Neural crest cell (in vitro differentiated cells): ENCODE measurements around the gene DKKL1. TPM values are rescaled to one million over a fixed set of nuclear protein-coding genes. Genes with fewer than 3 reads are reported as not detected.
"Not testable (repeated sequence)": the region's sequence is repeated elsewhere in the genome, so short reads cannot be mapped to it uniquely, and the experiment has no call there.

Source experiments
- DNase-seq: peaks from one replicate; pipeline ENCODE4 v3.0.0; 2021; ENCODE audit warnings: low read depth, mixed read lengths, low spot score
- H3K27ac Mint-ChIP-seq: one replicate; pipeline ENCODE4 v1.8.0; 2021; ENCODE audit warnings: mild to moderate bottlenecking, mixed read lengths; ENCODE audit not compliant: unreplicated experiment
- H3K27me3 Mint-ChIP-seq: 2 replicates; pipeline ENCODE4 v1.8.0; 2021; ENCODE audit warnings: low read depth, mild to moderate bottlenecking, mixed read lengths
- H3K36me3 Mint-ChIP-seq: 2 replicates; pipeline ENCODE4 v1.8.0; 2021; ENCODE audit warnings: low read depth, mild to moderate bottlenecking, mixed read lengths
- H3K4me1 Mint-ChIP-seq: 2 replicates; pipeline ENCODE4 v1.8.0; 2021; ENCODE audit warnings: mixed read lengths
- H3K4me3 Mint-ChIP-seq: one replicate; pipeline ENCODE4 v1.8.0; 2021; ENCODE audit warnings: mild to moderate bottlenecking, mixed read lengths
- H3K9me3 Mint-ChIP-seq: 2 replicates; pipeline ENCODE4 v1.8.0; 2021; ENCODE audit warnings: mixed read lengths
- total RNA-seq: library from RNA; stranded (reverse); gene quantifications from 2 replicates; pipeline ENCODE4 v1.2.1, GENCODE V29; 2021
- TF ChIP-seq, protein P1 (sequence below): fragments of 200-600 bp; sonication (generic); conservative IDR thresholded peaks from 2 replicates; pipeline ENCODE4 v1.5.0; 2021; ENCODE audit warnings: antibody characterized with exemption, mild to moderate bottlenecking

The DKKL1 gene
- total RNA-seq, 1 donor from 2014 or later: 2.0 TPM

GRCh38 chr19:49326165-49326704 lies 37.4 kb upstream of the DKKL1 start:
- Mint-ChIP-seq H3K4me3 (no peak overlapping the region), H3K9me3 (peaks cover 9% of the 10 kb centered on the region), H3K27me3 (no peaks in the 10 kb centered on the region), H3K4me1 (peaks cover 5% of the 10 kb centered on the region), H3K36me3 (peaks cover 48% of the 10 kb centered on the region), H3K27ac (no peak overlapping the region)
- TF ChIP-seq, protein P1, sequence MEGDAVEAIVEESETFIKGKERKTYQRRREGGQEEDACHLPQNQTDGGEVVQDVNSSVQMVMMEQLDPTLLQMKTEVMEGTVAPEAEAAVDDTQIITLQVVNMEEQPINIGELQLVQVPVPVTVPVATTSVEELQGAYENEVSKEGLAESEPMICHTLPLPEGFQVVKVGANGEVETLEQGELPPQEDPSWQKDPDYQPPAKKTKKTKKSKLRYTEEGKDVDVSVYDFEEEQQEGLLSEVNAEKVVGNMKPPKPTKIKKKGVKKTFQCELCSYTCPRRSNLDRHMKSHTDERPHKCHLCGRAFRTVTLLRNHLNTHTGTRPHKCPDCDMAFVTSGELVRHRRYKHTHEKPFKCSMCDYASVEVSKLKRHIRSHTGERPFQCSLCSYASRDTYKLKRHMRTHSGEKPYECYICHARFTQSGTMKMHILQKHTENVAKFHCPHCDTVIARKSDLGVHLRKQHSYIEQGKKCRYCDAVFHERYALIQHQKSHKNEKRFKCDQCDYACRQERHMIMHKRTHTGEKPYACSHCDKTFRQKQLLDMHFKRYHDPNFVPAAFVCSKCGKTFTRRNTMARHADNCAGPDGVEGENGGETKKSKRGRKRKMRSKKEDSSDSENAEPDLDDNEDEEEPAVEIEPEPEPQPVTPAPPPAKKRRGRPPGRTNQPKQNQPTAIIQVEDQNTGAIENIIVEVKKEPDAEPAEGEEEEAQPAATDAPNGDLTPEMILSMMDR: no peak
- DNase-seq: no peak

GRCh38 chr19:49327878-49328544 lies 35.7 kb upstream of the DKKL1 start:
- Mint-ChIP-seq H3K27ac (no peak overlapping the region), H3K4me3 (no peak overlapping the region), H3K9me3 (peaks cover 6% of the 10 kb centered on the region), H3K36me3 (peaks cover 36% of the 10 kb centered on the region), H3K27me3 (peaks cover 2% of the 10 kb centered on the region), H3K4me1 (peaks cover 14% of the 10 kb centered on the region)
- no peak for DNase-seq
- TF ChIP-seq, protein P1: peak; percentile 65

- H3K4me3 Mint-ChIP-seq: no peak overlapping the region
- H3K27me3 Mint-ChIP-seq: peaks cover 5% of the 10 kb centered on the region
- TF ChIP-seq, protein P1: no peak
- H3K27ac Mint-ChIP-seq: no peak overlapping the region
- H3K36me3 Mint-ChIP-seq: peaks cover 29% of the 10 kb centered on the region
- H3K9me3 Mint-ChIP-seq: peaks cover 3% of the 10 kb centered on the region
- no peak for DNase-seq
- peaks cover 14% of the 10 kb centered on the region for H3K4me1 Mint-ChIP-seq
Measured at GRCh38 chr19:49328741-49329140, 34.9 kb upstream of the DKKL1 start.

- H3K27me3 Mint-ChIP-seq, H3K27ac Mint-ChIP-seq, H3K9me3 Mint-ChIP-seq, DNase-seq: not testable (repeated sequence)
- Mint-ChIP-seq H3K36me3 (peaks cover 26% of the 10 kb centered on the region), H3K4me3 (peak overlapping the region; percentile 56), H3K4me1 (peaks cover 22% of the 10 kb centered on the region)
Measured at GRCh38 chr19:49331187-49331586, 32.5 kb upstream of the DKKL1 start.

GRCh38 chr19:49331616-49332055 lies 32.0 kb upstream of the DKKL1 start:
- DNase-seq: no peak
- no peak overlapping the region for H3K4me3 Mint-ChIP-seq
- H3K27me3 Mint-ChIP-seq: peaks cover 10% of the 10 kb centered on the region
- TF ChIP-seq, protein P1: no peak
- peaks cover 23% of the 10 kb centered on the region for H3K36me3 Mint-ChIP-seq
- no peak overlapping the region for H3K27ac Mint-ChIP-seq
- H3K4me1 Mint-ChIP-seq: peaks cover 26% of the 10 kb centered on the region
- no peaks in the 10 kb centered on the region for H3K9me3 Mint-ChIP-seq

- Mint-ChIP-seq H3K36me3 (peaks cover 22% of the 10 kb centered on the region), H3K4me1 (peaks cover 30% of the 10 kb centered on the region), H3K4me3 (peak overlapping the region; percentile 66), H3K27me3 (peaks cover 14% of the 10 kb centered on the region)
- not testable (repeated sequence) for H3K27ac Mint-ChIP-seq, H3K9me3 Mint-ChIP-seq, DNase-seq
Measured at GRCh38 chr19:49332691-49333417, 30.8 kb upstream of the DKKL1 start.
